GM12878 (cell line): ENCODE measurements around the gene COPS8. TPM values are rescaled to one million over a fixed set of nuclear protein-coding genes. Genes with fewer than 3 reads are reported as not detected.

Experiments used
- ATAC-seq: fragments of 200-7000 bp; cut with Tn5 transposase; 3 replicates; pipeline ENCODE4 v1.9.1; 2020; ENCODE audit warnings: mild to moderate bottlenecking, moderate library complexity
- BruUV-seq: library from RNA; stranded (reverse); fragments of 400-500 nt; replicated peaks from 2 replicates; lab custom pipeline; 2021; lab: Mats Ljungman, UMichigan
- CTCF ChIA-PET: fragments of 300-600 bp; sonication (Branson Sonifier 250); formaldehyde crosslinking; extraction: SDS; loops from one replicate; lab custom pipeline; 2021; ENCODE audit warnings: inconsistent platforms; lab: Yijun Ruan, JAX
- POLR2A ChIA-PET: fragments of 350-600 bp; formaldehyde crosslinking; extraction: SDS; loops from one replicate; lab custom pipeline; 2021; ENCODE audit warnings: inconsistent platforms; lab: Charles Lee
- RAD21 ChIA-PET: fragments of 300-600 bp; sonication (Branson Sonifier 250); formaldehyde crosslinking; loops from one replicate; lab custom pipeline; 2023; ENCODE audit warnings: antibody characterized with exemption; ENCODE audit not compliant: unreplicated experiment; lab: Charles Lee
- SMC1A ChIA-PET: fragments of 300-600 bp; sonication (Branson Sonifier 250); formaldehyde crosslinking; loops from one replicate; lab custom pipeline; 2023; ENCODE audit not compliant: unreplicated experiment, uncharacterized antibody; lab: Charles Lee
- DNase-seq: peaks from one replicate; pipeline ENCODE4 v3.0.0-alpha.2; 2011; ENCODE audit warnings: low read depth, low spot score
- FAIRE-seq: peaks from 3 replicates; lab custom pipeline; 2011; peaks lifted over from hg19 to GRCh38; lab: Jason Lieb, UNC
- H2AFZ ChIP-seq: 2 replicates; pipeline ENCODE4 v1.6.0; 2011; ENCODE audit warnings: low read depth, low read length, control low read depth; ENCODE audit not compliant: control insufficient read depth
- H3K27ac ChIP-seq: 2 replicates; pipeline ENCODE4 v1.5.1; 2011; ENCODE audit warnings: control low read depth; ENCODE audit not compliant: control insufficient read depth, insufficient read depth
- H3K27me3 ChIP-seq, 2 experiments: replicated peaks in 1 of 2; 2 replicates each; pipeline versions ENCODE4 v1.6.0 to v1.6.1; 2011; ENCODE audit warnings: low read length in 1 of 2; ENCODE audit not compliant: control insufficient read depth in 2 of 2, insufficient read depth in 2 of 2
- H3K36me3 ChIP-seq, 2 experiments: 2 replicates each; pipeline ENCODE4 v1.5.1; 2011; ENCODE audit warnings: low read length in 1 of 2; ENCODE audit not compliant: control insufficient read depth in 2 of 2, insufficient read depth in 2 of 2
- H3K4me1 ChIP-seq: 2 replicates; pipeline ENCODE4 v1.6.1; 2011; ENCODE audit warnings: mild to moderate bottlenecking, low read length, moderate library complexity, mixed read lengths; ENCODE audit not compliant: control insufficient read depth, insufficient read depth
- H3K4me2 ChIP-seq: 2 replicates; pipeline ENCODE4 v1.6.0; 2011; ENCODE audit warnings: control low read depth; ENCODE audit not compliant: control insufficient read depth, insufficient read depth
- H3K4me3 ChIP-seq: fragments of 200-600 bp; sonication (generic); 2 replicates; pipeline ENCODE4 v1.5.1; 2016
- H3K79me2 ChIP-seq: 2 replicates; pipeline ENCODE4 v1.6.0; 2011; ENCODE audit warnings: low read length; ENCODE audit not compliant: control insufficient read depth, insufficient read depth
- H3K9ac ChIP-seq: 2 replicates; pipeline ENCODE4 v1.8.0; 2011; ENCODE audit warnings: low read length, control low read depth, mixed read lengths; ENCODE audit not compliant: control insufficient read depth, insufficient read depth
- H3K9me3 ChIP-seq: replicated peaks from 3 replicates; pipeline ENCODE4 v1.5.1; 2011; ENCODE audit warnings: mild to moderate bottlenecking, low read length; ENCODE audit not compliant: control insufficient read depth, insufficient read depth
- H4K20me1 ChIP-seq: 2 replicates; pipeline ENCODE4 v1.6.0; 2011; ENCODE audit not compliant: control insufficient read depth, insufficient read depth
- CEBPB ChIP-seq, 2 experiments: fragments of 150-350 bp in 1 of 2; IDR thresholded peaks; 2 replicates each; pipeline ENCODE4 v1.6.1; 2012 to 2014; ENCODE audit warnings: low read depth in 2 of 2, low read length in 2 of 2, borderline replicate concordance in 1 of 2, inconsistent platforms in 1 of 2
- CHD2 ChIP-seq: IDR thresholded peaks from 2 replicates; pipeline ENCODE4 v1.6.1; 2011; ENCODE audit warnings: low read depth, low read length, improper control_type of control experiment, borderline replicate concordance
- CHD4 ChIP-seq: fragments of 200-600 bp; sonication (generic); IDR thresholded peaks from 2 replicates; pipeline ENCODE4 v1.6.1; 2016; ENCODE audit warnings: mild to moderate bottlenecking
- CTCF ChIP-seq, 3 experiments: IDR thresholded peaks in 2 of 3; conservative IDR thresholded peaks in 1 of 3; 2 replicates each; pipeline ENCODE4 v1.5.1; 2011; ENCODE audit warnings: low read depth in 3 of 3, low read length in 3 of 3, mild to moderate bottlenecking in 3 of 3, control low read depth in 2 of 3, moderate library complexity in 2 of 3, inconsistent platforms in 1 of 3, mixed read lengths in 1 of 3; ENCODE audit not compliant: control insufficient read depth in 2 of 3, insufficient read depth in 1 of 3; ENCODE audit errors: extremely low read depth in 1 of 3
- ETV6 ChIP-seq, 2 experiments: fragments of 450-650 bp in 1 of 2; IDR thresholded peaks in 1 of 2; conservative IDR thresholded peaks in 1 of 2; 2 replicates each; pipeline ENCODE4 v1.6.1; 2014; ENCODE audit warnings: antibody characterized with exemption in 1 of 2, borderline replicate concordance in 1 of 2, low read depth in 1 of 2, mild to moderate bottlenecking in 1 of 2, moderate library complexity in 1 of 2
- NFYA ChIP-seq: IDR thresholded peaks from 2 replicates; pipeline ENCODE4 v1.6.1; 2011; ENCODE audit warnings: low read depth, mild to moderate bottlenecking, low read length, improper control_type of control experiment, borderline replicate concordance
- NRF1 ChIP-seq: conservative IDR thresholded peaks from 2 replicates; pipeline ENCODE4 v1.6.1; 2011; ENCODE audit warnings: mild to moderate bottlenecking, low read depth, low read length, improper control_type of control experiment
- RCOR1 ChIP-seq: conservative IDR thresholded peaks from 2 replicates; pipeline ENCODE4 v1.6.1; 2012; ENCODE audit warnings: low read depth, low read length, improper control_type of control experiment
- SMAD1 ChIP-seq: fragments of 450-650 bp; IDR thresholded peaks from 2 replicates; pipeline ENCODE4 v1.6.1; 2018; ENCODE audit warnings: mild to moderate bottlenecking, low read depth; ENCODE audit not compliant: partially characterized antibody
- YY1 ChIP-seq: IDR thresholded peaks from 2 replicates; pipeline ENCODE4 v1.6.1; 2011; ENCODE audit warnings: low read depth, mild to moderate bottlenecking, low read length
- ZNF24 ChIP-seq: fragments of 450-650 bp; IDR thresholded peaks from 2 replicates; pipeline ENCODE4 v1.6.1; 2017; ENCODE audit warnings: antibody characterized with exemption, mild to moderate bottlenecking
- ZNF274 ChIP-seq: IDR thresholded peaks from one replicate; pipeline ENCODE4 v1.8.0; 2011; ENCODE audit not compliant: insufficient read length, insufficient read depth
- WGBS: methylation state at CpG from one replicate; pipeline ENCODE4 v1.1.6; 2016; ENCODE audit warnings: low lambda C conversion rate; ENCODE audit not compliant: insufficient replicate concordance, insufficient coverage; ENCODE audit errors: missing lambda C conversion rate; 5-methylcytosine and 5-hydroxymethylcytosine counted together
- in situ Hi-C: fragments of 300-500 bp; cut with MboI; formaldehyde crosslinking; loops from 9 replicates; pipeline ENCODE4 v1.14.3; 2018; ENCODE audit warnings: mixed read lengths
- intact Hi-C: fragments of 100-400 bp; cut with micrococcal nuclease; formaldehyde crosslinking; loops from one replicate; pipeline ENCODE4 v1.14.2; 2022; ENCODE audit not compliant: unreplicated experiment
- polyA plus RNA-seq, 11 experiments: library from polyadenylated mRNA; depleted of rRNA in 4 of 11; unstranded in 6 of 11; stranded (reverse) in 5 of 11; fragments of >200 nt; fragmentation: Nextera tagmentation in 4 of 11; fragmentation: Illumina TruSeq in 1 of 11; extraction: Ambion mirVana in 4 of 11; extraction: Trizol in 1 of 11; gene quantifications; 1 replicate in 1 of 11; 2 replicates in 10 of 11; pipeline versions ENCODE4 v1.2.1 to v1.2.3, GENCODE V29; 2011 to 2016; ENCODE audit warnings: inconsistent platforms in 2 of 11, missing spikeins in 2 of 11, low read depth in 1 of 11
- total RNA-seq, 4 experiments: library from RNA; depleted of rRNA in 3 of 4; stranded (reverse); fragments of >200 nt in 3 of 4; fragmentation: Illumina TruSeq in 1 of 4; extraction: Trizol in 1 of 4; gene quantifications; 2 replicates each; pipeline versions ENCODE4 v1.2.1 to v1.2.3, GENCODE V29; 2013 to 2021
- TF ChIP-seq, protein P1 (sequence below): IDR thresholded peaks from 2 replicates; pipeline ENCODE4 v1.6.1; 2011; ENCODE audit warnings: low read depth, mild to moderate bottlenecking, low read length, moderate library complexity, borderline replicate concordance; ENCODE audit errors: extremely low read depth

COPS8 gene
- total and polyA plus RNA-seq, 10 of the 15 experiments (the other 5 are each of a cell fraction or from before 2014, with no cell fraction given), result 44.0 to 134 (median 107) TPM

DNA sequence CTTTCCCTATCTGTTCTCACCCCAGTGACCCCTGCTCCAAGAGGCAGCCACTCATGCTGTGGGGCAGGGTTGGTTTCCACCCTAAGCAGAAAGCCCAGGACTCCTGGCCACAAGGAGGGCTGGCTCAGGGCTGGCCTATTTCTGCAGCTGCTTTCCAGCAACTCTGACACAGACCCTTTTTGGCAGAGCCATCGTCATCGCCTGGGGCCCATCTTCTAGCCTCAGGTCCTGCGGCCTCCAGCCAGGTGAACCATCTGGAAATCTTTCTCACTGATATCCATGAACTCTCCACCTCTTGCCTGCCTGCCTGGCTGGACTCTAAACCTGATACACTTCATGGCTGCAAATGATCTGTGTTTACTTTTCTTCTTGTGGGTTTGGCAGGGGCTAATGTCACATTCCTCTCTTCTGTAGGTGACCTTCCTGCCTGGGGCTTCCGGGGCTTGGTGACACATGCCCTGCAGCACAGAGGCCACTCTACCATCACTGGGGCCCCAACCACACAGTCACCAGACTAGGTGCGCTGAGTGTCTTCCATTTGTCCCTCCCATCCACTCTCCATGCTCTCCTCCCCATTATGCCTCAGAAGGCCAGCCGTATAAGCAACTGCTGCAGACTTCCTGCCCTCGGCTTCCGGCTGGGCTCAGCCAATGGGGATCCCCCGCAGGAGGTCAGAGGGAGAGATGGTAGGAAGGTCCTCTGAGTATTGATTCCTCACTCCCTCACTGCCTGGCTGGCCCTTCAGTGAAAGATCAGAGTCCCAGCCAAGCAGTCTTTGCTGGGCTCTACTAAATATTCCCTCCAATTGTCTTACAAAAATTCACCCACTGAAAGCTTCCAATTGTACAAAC is 9.7 kb upstream of the COPS8 start (continued):
- TF ChIP-seq CEBPB (IDR thresholded peaks at IDR 0.05; ENCODE audit: borderline replicate concordance in 1 of 2, low read depth in 2 of 2, low read length in 2 of 2) (no peak), NRF1 (no peak), CHD2 (no peak), SMAD1 (no peak)
- TF ChIP-seq, protein P1, sequence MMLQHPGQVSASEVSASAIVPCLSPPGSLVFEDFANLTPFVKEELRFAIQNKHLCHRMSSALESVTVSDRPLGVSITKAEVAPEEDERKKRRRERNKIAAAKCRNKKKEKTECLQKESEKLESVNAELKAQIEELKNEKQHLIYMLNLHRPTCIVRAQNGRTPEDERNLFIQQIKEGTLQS, result no peak

GRCh38 chr2:237081596-237081995 is 4.1 kb upstream of the COPS8 start:
- intact Hi-C loops, result no loop called here
- 83% methylated on average over 8 of the region's 8 CpGs for WGBS
- DNase-seq (no peak), ATAC-seq (no peak)
- BruUV-seq, result no TSS peak
- Histone ChIP-seq H2AFZ (no peak overlapping the region), H3K79me2 (peaks cover 9% of the 10 kb centered on the region), H3K27me3 (no peaks in the 10 kb centered on the region), H4K20me1 (no peaks in the 10 kb centered on the region), H3K36me3 (no peaks in the 10 kb centered on the region), H3K4me3 (no peak overlapping the region), H3K4me1 (peaks cover 3% of the 10 kb centered on the region)
- ChIA-PET SMC1A (no interaction called here), POLR2A (no interaction called here)
- no peak for TF ChIP-seq CTCF (IDR thresholded peaks at IDR 0.05 in 2 of 3, conservative IDR thresholded peaks at IDR 0.05 in 1 of 3; ENCODE audit: control insufficient read depth in 2 of 3, extremely low read depth in 1 of 3, insufficient read depth in 1 of 3, low read depth in 3 of 3, low read length in 3 of 3)
- no peak for TF ChIP-seq ZNF24
- TF ChIP-seq ZNF274, result no peak
- no peak for TF ChIP-seq CHD4
- no peak for TF ChIP-seq YY1
- TF ChIP-seq NFYA, result no peak
- no peak for TF ChIP-seq RCOR1
- no peak for TF ChIP-seq ETV6 (conservative IDR thresholded peaks at IDR 0.05 in 1 of 2, IDR thresholded peaks at IDR 0.05 in 1 of 2; ENCODE audit: borderline replicate concordance in 1 of 2, low read depth in 1 of 2)
- TF ChIP-seq, all 136 proteins: peak for 0
- ChIA-PET CTCF (no interaction called here), RAD21 (no interaction called here)
- in situ Hi-C loops, result no loop called here
- Histone ChIP-seq H3K9ac (no peak overlapping the region), H3K27ac (no peak overlapping the region), H3K4me2 (no peak overlapping the region), H3K9me3 (no peaks in the 10 kb centered on the region)
- no peak for FAIRE-seq
